Measurements from ENCODE around the gene MCF2L.

MCF2L gene

GRCh38 chr13:112998521-112999280, 29.7 kb downstream of the MCF2L start:
- DNase-seq: no peak

- DNase-seq: no peak
These were observed 30.6 kb downstream of the MCF2L start for GRCh38 chr13:112999414-113000177.

GRCh38 chr13:113000575-113000974, 31.6 kb downstream of the MCF2L start:
- DNase-seq: no peak

- DNase-seq: no peak
These were observed 32.5 kb downstream of the MCF2L start for GRCh38 chr13:113001241-113002140.

- no peak for DNase-seq
These were observed 33.3 kb downstream of the MCF2L start for GRCh38 chr13:113002206-113002912.

- DNase-seq: no peak
These were observed 33.9 kb downstream of the MCF2L start for GRCh38 chr13:113002913-113003290.

GRCh38 chr13:113004126-113004525, 35.1 kb downstream of the MCF2L start:
- no peak for DNase-seq

- no peak for DNase-seq
These were observed 36.3 kb downstream of the MCF2L start for GRCh38 chr13:113005076-113005865.

- DNase-seq: no peak
These were observed 37.0 kb downstream of the MCF2L start for GRCh38 chr13:113005997-113006396.

GRCh38 chr13:113006660-113007059, 37.6 kb downstream of the MCF2L start:
- no peak for DNase-seq

- no peak for DNase-seq
These were observed 39.8 kb downstream of the MCF2L start for GRCh38 chr13:113008851-113009250.

GRCh38 chr13:113009743-113010509, 40.9 kb downstream of the MCF2L start:
- no peak for DNase-seq

- no peak for DNase-seq
These were observed 41.5 kb downstream of the MCF2L start for GRCh38 chr13:113010510-113010865.

- DNase-seq: no peak
These were observed 44.3 kb downstream of the MCF2L start for GRCh38 chr13:113013303-113013702.

- no peak for DNase-seq
These were observed 45.1 kb downstream of the MCF2L start for GRCh38 chr13:113013878-113014751.

- DNase-seq: no peak
These were observed 46.0 kb downstream of the MCF2L start for GRCh38 chr13:113014752-113015745.

GRCh38 chr13:113015826-113016525, 47.0 kb downstream of the MCF2L start:
- DNase-seq: no peak
